ENCODE measurements around the gene ANAPC13. TPM values are rescaled to one million over a fixed set of nuclear protein-coding genes. Genes with fewer than 3 reads are reported as not detected.
A peak's percentile ranks its signal among the peaks of the same experiment; 100 is the strongest.

ANAPC13 gene
- total RNA-seq, 1 experiment from 2014 or later, result 81.9 TPM

- H3K4me3 ChIP-seq, result no peak overlapping the region
- no peak for DNase-seq (ENCODE audit: low read depth in 1 of 2, low spot score in 2 of 2)
- H3K9me3 ChIP-seq (replicated peaks), result no peaks in the 10 kb centered on the region
- no peaks in the 10 kb centered on the region for H3K36me3 ChIP-seq
- H3K27me3 ChIP-seq (replicated peaks), result no peaks in the 10 kb centered on the region
- H3K27ac ChIP-seq, result no peak overlapping the region
- H3K4me1 ChIP-seq (replicated peaks), result peaks cover 33% of the 10 kb centered on the region
Observed at GRCh38 chr3:134430174-134430573, 55.6 kb downstream of the ANAPC13 start.

GRCh38 chr3:134428401-134428800 is 57.4 kb downstream of the ANAPC13 start:
- H3K27me3 ChIP-seq (replicated peaks), result no peaks in the 10 kb centered on the region
- H3K27ac ChIP-seq, result peak overlapping the region; percentile 88
- H3K4me3 ChIP-seq, result no peak overlapping the region
- H3K4me1 ChIP-seq (replicated peaks), result peaks cover 33% of the 10 kb centered on the region
- no peaks in the 10 kb centered on the region for H3K36me3 ChIP-seq
- H3K9me3 ChIP-seq (replicated peaks), result no peaks in the 10 kb centered on the region
- DNase-seq (ENCODE audit: low read depth in 1 of 2, low spot score in 2 of 2), result peak in 1 of 2 experiments; percentile 16

Other genes with a start within 250 kb of the ANAPC13 start
- gene RYK, start 235.1 kb downstream of the ANAPC13 start, total RNA-seq (2014; rRNA removed; shearing (Covaris generic)), result 41.4 and 68.6 TPM in 2 replicates
- 86.3 and 142 TPM in 2 replicates for gene AMOTL2, start 111.5 kb downstream of the ANAPC13 start, total RNA-seq (2014; rRNA removed; shearing (Covaris generic))
- gene CEP63, start 72 bp upstream of the ANAPC13 start, total RNA-seq (2014; rRNA removed; shearing (Covaris generic)), result 14.8 and 18.8 TPM in 2 replicates
- 0.05 TPM in 1 of 2 replicates, not detected in the other for gene KY, start 165.0 kb upstream of the ANAPC13 start, total RNA-seq (2014; rRNA removed; shearing (Covaris generic))